HG03135 (cell line): ENCODE results near the gene HPSE2.
A peak's percentile ranks its signal among the peaks of the same experiment; 100 is the strongest.

Experiments used
- ATAC-seq: cut with Tn5 transposase; IDR thresholded peaks from one replicate; pipeline ENCODE4 v1.9.1; 2021; ENCODE audit warnings: mild to moderate bottlenecking, moderate library complexity; ENCODE audit not compliant: unreplicated experiment

HPSE2 gene

GRCh38 chr10:98472196-98472595 is 763.5 kb downstream of the HPSE2 start:
- ATAC-seq = no peak

DNA sequence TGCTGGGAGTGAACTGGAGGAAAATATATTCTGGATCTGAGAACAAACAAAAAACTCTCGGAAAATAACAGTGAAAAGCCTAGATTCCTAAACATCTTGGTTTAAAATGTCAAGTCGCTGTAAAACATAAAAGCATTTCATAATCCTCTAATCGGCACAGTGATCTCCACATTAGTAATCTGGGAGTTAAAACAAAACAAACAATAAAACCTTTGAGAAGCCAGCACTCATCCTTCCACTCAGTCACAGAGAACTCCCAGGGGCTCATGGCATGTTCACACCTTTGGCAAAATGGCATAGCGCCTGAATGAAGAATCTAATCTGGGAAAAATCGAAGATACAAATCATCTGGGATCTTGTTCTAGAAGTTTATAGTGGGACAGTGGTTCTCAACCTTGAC is 764.8 kb downstream of the HPSE2 start:
- no peak for ATAC-seq

GRCh38 chr10:98469001-98469931 is 766.4 kb downstream of the HPSE2 start:
- ATAC-seq = no peak

DNA sequence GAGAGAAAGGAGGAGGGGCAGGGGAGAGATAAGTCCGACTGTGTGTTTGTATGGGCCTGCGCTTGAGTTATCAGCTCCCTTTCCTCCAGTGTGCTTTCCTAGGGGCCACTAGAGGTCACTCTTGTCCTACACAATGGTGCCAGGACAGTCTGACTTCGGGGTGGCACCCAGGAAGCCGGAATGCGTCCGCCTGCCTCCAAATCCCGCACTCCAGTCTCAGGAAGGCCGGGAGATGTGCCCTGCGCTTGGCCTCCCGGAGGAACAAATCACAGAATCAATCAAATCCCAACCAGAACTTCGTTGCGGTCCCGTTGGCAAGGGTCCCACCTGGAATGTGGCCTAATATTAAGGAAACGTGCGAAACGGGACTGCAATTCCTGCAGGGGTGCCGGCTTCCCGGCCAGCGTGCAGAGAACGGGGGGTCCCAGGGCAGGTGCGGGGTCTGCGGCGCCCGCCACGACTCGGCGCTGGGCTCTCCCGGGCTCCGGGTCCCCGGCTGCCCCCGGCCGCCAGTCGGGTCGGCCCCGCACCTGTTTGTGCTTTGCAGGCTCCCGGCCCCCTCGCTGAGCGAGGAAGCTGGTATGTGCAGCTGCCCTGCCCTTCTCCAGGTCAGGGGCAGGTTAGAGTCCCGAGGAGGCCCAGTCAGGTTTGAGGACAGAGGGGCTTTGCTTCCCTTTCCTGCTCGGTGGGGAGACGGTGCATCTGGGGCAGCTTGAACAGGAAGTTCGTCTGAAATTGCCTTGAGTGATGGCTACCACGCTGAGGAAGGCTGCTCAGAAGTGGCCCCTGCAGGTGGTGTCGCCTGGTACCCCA is 767.9 kb downstream of the HPSE2 start:
- peak; percentile 93 for ATAC-seq

DNA sequence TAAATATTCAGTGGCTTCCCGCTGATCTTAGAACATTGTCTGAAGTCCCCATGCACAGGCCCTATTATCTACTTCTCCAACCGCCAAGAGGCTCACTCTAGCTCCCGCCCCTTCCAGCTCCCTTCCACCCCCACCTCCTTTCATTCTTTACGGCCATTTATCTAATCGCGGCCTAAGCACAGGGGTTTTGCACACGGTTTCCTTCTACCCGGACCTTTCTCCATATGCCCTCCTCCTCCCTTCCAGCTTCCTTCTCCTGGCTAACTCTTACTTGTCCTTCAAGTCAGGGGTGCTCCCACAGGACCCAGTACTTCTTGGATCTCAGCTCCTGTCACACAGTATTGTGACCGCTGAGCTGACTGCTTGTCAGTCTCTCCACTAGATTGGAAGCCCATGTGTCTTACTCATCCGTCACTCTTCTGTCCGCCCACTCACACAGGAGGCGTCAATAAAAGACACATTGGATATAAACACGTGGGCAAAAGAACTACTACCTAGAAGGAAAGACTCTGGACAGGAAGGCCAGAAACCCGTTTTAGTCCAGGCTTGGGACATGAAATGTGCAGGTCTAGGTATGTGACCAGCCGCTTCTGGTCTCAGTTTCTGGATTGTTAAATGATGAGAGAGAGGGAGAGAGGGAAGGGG is 768.7 kb downstream of the HPSE2 start:
- ATAC-seq = no peak

- no peak for ATAC-seq
Observed at GRCh38 chr10:98465866-98466265, 769.8 kb downstream of the HPSE2 start.

DNA sequence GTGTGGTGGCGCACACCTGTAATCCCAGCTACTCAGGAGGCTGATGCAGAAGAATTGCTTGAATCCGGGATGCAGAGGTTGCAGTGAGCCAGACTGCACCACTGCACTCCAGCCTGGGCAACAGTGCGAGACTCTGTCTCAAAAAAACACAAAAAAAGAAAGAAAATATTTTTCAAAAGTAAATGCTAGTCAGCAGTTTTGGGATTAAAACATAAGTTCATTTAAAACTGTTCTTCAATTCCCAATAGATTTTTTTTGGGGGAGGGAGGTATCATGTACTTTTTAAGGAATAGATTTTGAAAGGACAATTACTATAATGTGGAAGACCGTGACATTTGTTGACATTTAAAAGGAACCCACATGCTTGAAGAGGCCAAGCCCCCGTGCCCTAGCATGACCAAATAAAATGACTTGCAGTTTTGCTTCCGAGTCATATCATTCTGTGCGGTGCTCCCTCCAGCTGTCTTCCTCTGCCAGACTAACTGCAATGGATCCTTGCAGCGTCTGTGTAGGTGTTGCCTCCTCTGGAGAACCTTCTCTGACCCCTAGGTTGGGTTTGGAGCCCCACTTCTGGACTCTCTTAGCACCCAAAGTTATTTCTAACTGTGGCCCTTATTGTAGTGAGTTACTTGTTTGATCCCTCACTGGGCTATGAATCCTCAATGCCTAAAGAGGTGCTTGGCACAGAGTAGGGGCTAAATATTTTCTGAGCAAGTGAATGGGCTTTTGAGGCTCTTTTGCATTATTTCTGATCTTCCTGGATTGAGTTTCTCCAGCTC is 771.5 kb downstream of the HPSE2 start:
- no peak for ATAC-seq

DNA sequence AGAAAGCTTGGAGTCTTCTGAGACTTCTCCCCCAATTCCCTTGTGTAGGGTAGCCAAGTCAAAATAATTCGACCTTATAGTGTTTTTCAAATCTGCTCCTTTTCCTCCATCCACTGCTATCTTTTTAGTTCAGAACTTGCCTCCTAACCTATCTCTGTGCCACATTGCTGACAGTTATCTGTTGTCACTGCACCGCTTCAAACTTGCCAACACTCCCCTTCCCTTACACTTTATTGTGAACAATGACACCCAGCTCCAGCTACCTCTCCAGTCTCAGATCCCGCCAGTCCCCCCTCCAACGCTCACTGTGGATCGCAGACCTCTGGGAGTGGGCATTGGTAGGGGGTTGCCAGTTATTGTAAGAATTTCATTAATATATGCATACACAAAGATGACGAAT is 772.6 kb downstream of the HPSE2 start:
- no peak for ATAC-seq

DNA sequence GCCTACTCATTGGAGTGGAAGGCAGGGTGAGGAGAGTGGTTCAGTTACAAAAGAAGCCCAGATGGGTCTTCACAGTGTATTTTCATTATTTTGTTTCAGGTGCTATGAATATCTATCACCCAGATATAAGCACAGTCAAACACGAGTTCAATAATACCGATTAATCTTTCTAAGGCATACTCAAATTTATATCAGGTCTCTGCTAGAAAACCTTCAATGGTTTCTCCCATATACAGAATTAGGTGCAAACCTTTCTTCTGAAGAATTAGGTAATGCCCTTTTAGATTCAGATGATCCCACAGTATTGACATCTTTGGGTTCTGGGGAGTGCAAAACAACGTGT is 774.2 kb downstream of the HPSE2 start:
- no peak for ATAC-seq

- no peak for ATAC-seq
Observed at GRCh38 chr10:98460837-98461499, 774.7 kb downstream of the HPSE2 start.

DNA sequence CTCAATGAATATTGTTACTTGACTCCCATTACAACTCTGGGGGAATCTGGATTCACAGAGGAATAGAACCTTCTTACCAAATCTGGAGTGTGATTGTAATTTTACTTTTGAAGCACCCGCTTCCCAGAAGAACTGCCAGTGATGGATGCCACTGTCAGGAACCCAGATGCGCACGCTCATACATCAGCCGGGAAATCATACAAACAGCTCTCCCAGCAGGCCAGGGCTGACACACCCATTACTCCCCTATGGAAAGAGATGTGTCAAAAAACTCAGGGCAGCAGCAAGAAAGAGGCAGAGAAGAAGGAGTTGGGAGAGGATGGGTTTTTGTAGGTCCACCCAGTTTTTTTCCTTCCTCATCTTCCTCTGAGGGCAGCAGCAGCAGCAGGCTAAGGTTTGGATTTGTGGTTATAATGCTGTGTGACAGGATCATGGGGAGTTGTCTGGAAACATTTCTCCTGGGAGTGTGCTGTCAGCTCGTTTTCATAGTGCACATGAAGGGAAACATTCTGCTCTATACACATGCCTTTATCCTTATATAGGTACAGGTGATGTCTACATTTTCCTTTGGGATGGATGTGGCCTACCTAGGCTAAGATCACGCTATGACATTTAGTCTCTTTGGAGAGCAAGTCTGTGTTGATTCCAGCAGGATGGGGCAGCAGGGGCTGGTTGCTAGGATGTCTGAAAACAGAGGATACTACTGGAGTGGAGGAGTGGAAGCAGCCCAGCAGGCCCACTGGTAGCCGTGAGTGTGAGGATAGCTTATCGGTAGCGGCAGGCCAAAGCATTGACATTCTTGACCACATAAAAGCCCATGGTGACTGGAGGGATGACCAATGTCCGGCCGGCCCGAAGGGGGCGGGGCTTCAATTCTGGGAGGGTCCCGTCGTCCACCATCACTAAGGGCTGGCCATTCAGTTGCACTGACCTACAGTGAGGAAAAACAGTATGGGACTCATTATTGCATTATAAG is 776.6 kb downstream of the HPSE2 start:
- ATAC-seq = no peak

GRCh38 chr10:98457721-98458120 is 777.9 kb downstream of the HPSE2 start:
- ATAC-seq = no peak

DNA sequence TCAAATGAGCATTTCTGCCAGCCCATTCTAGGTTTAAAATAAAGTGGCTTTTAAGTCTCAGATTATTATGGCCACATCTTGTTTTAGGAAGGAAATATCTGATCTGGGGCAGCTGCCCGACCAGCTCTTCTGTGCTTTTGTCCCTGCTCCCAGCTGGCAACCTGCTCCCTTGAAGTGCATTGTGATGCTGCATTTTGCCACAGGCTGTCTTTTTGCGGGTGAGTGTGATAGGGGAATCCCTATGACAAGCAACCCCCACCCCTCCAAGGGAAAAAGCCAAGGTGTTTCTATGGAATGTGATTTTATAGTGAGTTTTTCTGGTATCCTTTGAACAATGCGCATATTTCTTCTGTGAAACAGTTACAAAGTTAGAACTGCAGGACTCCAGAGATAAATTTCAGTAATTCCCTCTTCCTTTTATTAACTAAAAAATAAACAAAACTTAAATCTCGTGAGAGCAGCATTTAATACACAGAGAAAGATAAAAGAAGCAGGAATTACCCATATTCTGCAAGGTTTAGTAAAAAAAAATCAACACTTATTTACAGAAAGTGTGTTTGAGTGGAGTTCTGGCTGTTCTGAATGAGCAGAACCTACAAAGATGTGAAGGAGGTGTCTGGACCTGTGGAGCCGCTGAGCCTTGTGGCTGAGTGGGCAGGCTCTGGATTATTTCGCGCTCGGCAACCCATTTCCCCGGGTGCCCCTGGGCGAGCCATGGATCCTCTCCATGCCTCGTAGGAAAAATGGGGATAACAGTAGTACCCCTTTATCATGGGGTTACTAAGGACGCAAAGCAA is 778.8 kb downstream of the HPSE2 start:
- ATAC-seq = no peak

GRCh38 chr10:98456043-98456570 is 779.5 kb downstream of the HPSE2 start:
- no peak for ATAC-seq

DNA sequence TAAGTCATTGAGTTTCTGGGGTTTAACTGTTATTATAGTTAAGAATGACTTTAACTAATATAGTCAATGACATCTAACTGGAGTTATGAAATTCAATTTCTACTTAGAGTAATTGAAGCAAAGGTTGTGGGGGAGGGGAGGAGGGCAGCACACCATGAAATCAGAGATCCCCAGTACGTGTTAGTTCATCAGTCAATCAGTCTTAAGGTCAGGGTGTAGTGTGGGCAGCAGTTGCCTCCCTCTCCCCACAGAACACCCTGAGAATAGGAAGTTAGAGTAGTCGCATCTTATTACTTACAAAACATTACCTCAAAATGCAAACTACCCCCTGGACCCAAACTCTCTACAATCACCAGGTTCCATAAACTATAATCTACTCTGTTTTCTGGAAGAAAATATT is 781.9 kb downstream of the HPSE2 start:
- no peak for ATAC-seq

DNA sequence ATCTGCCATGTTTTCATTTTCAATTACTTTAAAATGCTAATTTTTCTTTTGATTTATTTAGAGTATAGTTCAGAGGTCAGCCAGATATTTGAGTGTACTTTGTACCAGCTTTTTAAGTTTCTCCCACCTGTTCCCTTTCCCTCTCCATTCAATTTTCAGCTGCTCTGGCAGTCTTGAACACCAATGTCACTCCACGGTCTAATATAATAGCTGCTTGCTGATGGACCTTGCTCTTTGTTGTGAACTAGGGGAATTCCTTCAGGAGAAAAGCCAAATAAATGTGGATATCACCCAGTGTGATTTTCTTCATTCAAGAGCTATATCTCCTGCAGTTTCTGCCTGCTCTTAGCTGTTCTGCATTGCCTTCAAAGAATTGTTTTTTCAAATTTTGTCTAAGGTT is 785.0 kb downstream of the HPSE2 start:
- no peak for ATAC-seq

- no peak for ATAC-seq
Observed at GRCh38 chr10:98449287-98449686, 786.4 kb downstream of the HPSE2 start.

- peak; percentile 82 for ATAC-seq
Observed at GRCh38 chr10:98446661-98447221, 788.9 kb downstream of the HPSE2 start, which contains the start of gene HPS1. Gene HPS1 (minus strand): TSS chr10:98446935. CDS start chr10:98443240, 3,695 bp downstream.
